ENCODE measurements around the gene EHMT2. TPM values are rescaled to one million over a fixed set of nuclear protein-coding genes. Genes with fewer than 3 reads are reported as not detected.
A peak's percentile ranks its signal among the peaks of the same experiment; 100 is the strongest.

EHMT2 gene
- total and polyA plus RNA-seq, 2 of the 8 experiments (the other 6 are each of a cell fraction or from before 2014, with no cell fraction given): 125 to 177 TPM

DNA sequence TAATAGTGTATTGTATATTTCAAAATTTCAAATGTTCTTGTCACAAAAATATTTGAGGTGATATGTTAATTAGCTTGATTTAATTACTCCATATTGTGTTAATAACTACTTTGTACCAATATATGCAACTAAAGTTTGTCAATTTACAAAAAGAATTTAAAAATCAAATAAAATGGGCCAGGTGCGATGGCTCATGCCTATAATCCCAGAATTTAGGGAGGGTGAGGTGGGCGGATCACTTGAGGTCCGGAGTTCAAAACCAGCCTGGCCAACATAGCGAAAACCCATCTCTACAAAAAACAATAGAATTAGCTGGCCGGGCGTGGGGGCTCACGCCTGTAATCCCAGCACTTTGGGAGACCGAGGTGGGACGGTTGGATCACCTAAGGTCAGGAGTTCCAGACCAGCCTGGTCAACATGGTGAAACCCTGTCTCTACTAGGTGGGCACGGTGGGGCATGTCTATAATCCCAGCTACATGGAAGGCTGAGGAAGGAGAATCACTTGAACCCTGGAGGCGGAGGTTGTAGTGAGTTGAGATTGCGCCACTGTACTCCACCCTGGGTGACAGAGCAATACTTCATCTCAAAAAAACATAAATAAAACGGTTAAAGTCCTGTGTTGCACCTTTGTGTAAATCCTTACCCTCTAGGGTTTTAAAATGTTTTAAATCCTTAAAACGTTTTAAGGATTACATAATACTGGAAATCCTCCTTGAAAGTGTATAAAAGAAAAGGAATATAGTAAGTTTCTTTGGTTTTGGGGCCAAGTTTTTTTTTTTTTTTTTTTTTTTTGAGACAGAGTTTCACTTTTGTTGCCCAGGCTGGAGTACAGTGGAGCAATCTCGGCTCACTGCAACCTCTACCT lies 65.9 kb downstream of the EHMT2 start:
- Histone ChIP-seq H3K14ac (ENCODE audit: insufficient read length) (no peak overlapping the region), H2AK5ac (ENCODE audit: low read depth, low read length) (no peak overlapping the region), H2BK120ac (replicated peaks; ENCODE audit: low read depth, low read length) (no peak overlapping the region), H2BK5ac (ENCODE audit: low read depth, low read length) (no peak overlapping the region), H4K20me1 (replicated peaks in 1 of 2; ENCODE audit: control insufficient read depth in 1 of 2, insufficient read depth in 2 of 2, low read length in 2 of 2) (peaks cover 0 to 6% of the 10 kb centered on the region in 2 experiments), H3K4me2 (ENCODE audit: insufficient read depth in 1 of 2, low read depth in 2 of 2, low read length in 2 of 2) (peak overlapping the region; percentile 81 to 89; a peak in 2 of 4 replicates), H3K18ac (ENCODE audit: extremely low read depth, low read length) (no peak overlapping the region), H3K4me1 (replicated peaks in 1 of 4; ENCODE audit: control insufficient read depth in 3 of 4, insufficient read depth in 4 of 4, low read length in 3 of 4) (peaks cover 1 to 2% (median 1%) of the 10 kb centered on the region in 4 experiments; a peak in 6 of 7 replicates), H3K9ac (replicated peaks in 1 of 4; ENCODE audit: extremely low read depth in 1 of 4, low read depth in 3 of 4, low read length in 3 of 4) (no peak overlapping the region), H4K91ac (replicated peaks; ENCODE audit: insufficient read length, low read length) (no peak overlapping the region), H3K36me3 (ENCODE audit: control insufficient read depth in 2 of 4, insufficient read depth in 4 of 4, low read length in 3 of 4) (peaks cover 0 to 13% (median 6%) of the 10 kb centered on the region in 4 experiments; a peak in 4 of 8 replicates), H3K56ac (replicated peaks; ENCODE audit: insufficient read length, low read depth, low read length) (no peak overlapping the region), H3K79me2 (ENCODE audit: control insufficient read depth in 1 of 2, insufficient read depth in 2 of 2, low read length in 2 of 2) (peaks cover 11 to 41% of the 10 kb centered on the region in 2 experiments), H2BK12ac (ENCODE audit: low read depth, low read length) (no peak overlapping the region), H3K27ac (ENCODE audit: low read depth, low read length) (no peak overlapping the region), H2BK20ac (ENCODE audit: low read length) (no peak overlapping the region), H3K23me2 (ENCODE audit: low read depth, low read length) (peaks cover 19% of the 10 kb centered on the region), H3K27me3 (replicated peaks in 1 of 4; ENCODE audit: control insufficient read depth in 3 of 4, extremely low read depth in 1 of 4, insufficient read depth in 3 of 4, low read length in 3 of 4) (no peaks in the 10 kb centered on the region), H4K5ac (ENCODE audit: insufficient read length, low read depth, low read length) (no peak overlapping the region), H4K8ac (ENCODE audit: extremely low read depth, insufficient read depth, low read length) (no peak overlapping the region), H2BK15ac (ENCODE audit: low read length) (no peak overlapping the region), H3K4me3 (ENCODE audit: extremely low read depth in 1 of 4, insufficient read depth in 2 of 4, low read depth in 3 of 4, low read length in 4 of 4) (peak overlapping the region in 1 of 4 experiments; percentile 90; a peak in 2 of 8 replicates), H3K9me3 (ENCODE audit: insufficient read depth in 2 of 2, low read depth in 1 of 2, low read length in 1 of 2) (no peaks in the 10 kb centered on the region), H3K23ac (ENCODE audit: insufficient read length) (no peak overlapping the region), H3K4ac (replicated peaks; ENCODE audit: insufficient read length, low read depth, low read length) (no peak overlapping the region), H3K79me1 (ENCODE audit: low read depth, low read length) (peaks cover 2% of the 10 kb centered on the region; the same call in 1 of the 2 replicates), H2AFZ (ENCODE audit: low read length) (no peak overlapping the region)
- no peak for DNase-seq (ENCODE audit: low read depth in 1 of 2, low spot score in 2 of 2)
- ChIA-PET CTCF (ENCODE audit: partially characterized antibody) (interaction anchor here (0.8 to 3.5 kb wide), 26 partner anchors 13 to 232 kb away, joined by 3 to 27 read pairs (median 6); partner anchors contain the start of genes C6orf47, LSM2 and LY6G5C), POLR2A (ENCODE audit: partially characterized antibody) (interaction anchor here (0.8 to 11.4 kb wide), 13 partner anchors 8 to 179 kb away, joined by 3 to 189 read pairs (median 4); partner anchors contain the start of genes BAG6, HSPA1A, HSPA1L and LSM2)
- WGBS, 2 experiments (ENCODE audit: extremely low coverage in 1 of 2, insufficient coverage in 1 of 2, insufficient read length in 1 of 2, insufficient replicate concordance in 2 of 2, low coverage in 1 of 2, low lambda C conversion rate in 2 of 2, missing lambda C conversion rate in 1 of 2): 94% methylated on average over 15 of the region's 15 CpGs; no CpG with 5 or more reads in 1 of the 2 experiments
- FAIRE-seq: no peak
- TF ChIP-seq CTBP2 (IDR thresholded peaks at IDR 0.05; ENCODE audit: borderline replicate concordance, insufficient read depth, insufficient read length, low read length): no peak
- no peak for TF ChIP-seq CREB1 (IDR thresholded peaks at IDR 0.05)
- TF ChIP-seq BRCA1 (IDR thresholded peaks at IDR 0.05; ENCODE audit: low read depth, low read length): no peak
- no peak for TF ChIP-seq POU5F1 (IDR thresholded peaks at IDR 0.05; ENCODE audit: low read depth, low read length)
- no peak for TF ChIP-seq KDM4A (IDR thresholded peaks at IDR 0.05; ENCODE audit: low read depth, low read length, severe bottlenecking)
- TF ChIP-seq, protein P1, sequence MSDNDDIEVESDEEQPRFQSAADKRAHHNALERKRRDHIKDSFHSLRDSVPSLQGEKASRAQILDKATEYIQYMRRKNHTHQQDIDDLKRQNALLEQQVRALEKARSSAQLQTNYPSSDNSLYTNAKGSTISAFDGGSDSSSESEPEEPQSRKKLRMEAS (IDR thresholded peaks at IDR 0.05): no peak
- TF ChIP-seq, protein P2, sequence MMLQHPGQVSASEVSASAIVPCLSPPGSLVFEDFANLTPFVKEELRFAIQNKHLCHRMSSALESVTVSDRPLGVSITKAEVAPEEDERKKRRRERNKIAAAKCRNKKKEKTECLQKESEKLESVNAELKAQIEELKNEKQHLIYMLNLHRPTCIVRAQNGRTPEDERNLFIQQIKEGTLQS (IDR thresholded peaks at IDR 0.05; ENCODE audit: insufficient read depth, low read depth, low read length): no peak
- TF ChIP-seq, protein P3, sequence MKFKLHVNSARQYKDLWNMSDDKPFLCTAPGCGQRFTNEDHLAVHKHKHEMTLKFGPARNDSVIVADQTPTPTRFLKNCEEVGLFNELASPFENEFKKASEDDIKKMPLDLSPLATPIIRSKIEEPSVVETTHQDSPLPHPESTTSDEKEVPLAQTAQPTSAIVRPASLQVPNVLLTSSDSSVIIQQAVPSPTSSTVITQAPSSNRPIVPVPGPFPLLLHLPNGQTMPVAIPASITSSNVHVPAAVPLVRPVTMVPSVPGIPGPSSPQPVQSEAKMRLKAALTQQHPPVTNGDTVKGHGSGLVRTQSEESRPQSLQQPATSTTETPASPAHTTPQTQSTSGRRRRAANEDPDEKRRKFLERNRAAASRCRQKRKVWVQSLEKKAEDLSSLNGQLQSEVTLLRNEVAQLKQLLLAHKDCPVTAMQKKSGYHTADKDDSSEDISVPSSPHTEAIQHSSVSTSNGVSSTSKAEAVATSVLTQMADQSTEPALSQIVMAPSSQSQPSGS (IDR thresholded peaks at IDR 0.05; ENCODE audit: low read length): no peak
- no peak for TF ChIP-seq POLR2A (IDR thresholded peaks at IDR 0.05; ENCODE audit: control extremely low read depth in 1 of 2, low read depth in 2 of 2, low read length in 2 of 2)

Data from H1 (cell line).